T-helper 1 cell treated with Interleukin-12 subunit alpha and Interleukin-12 subunit beta and Interleukin-4 antibody, amounts not matched to agents 30 μg/mL and 1 μg/mL, for 36 hours (primary cell): Measurements from ENCODE around the gene INO80D.
A peak's percentile ranks its signal among the peaks of the same experiment; 100 is the strongest.
"Not testable (repeated sequence)": the region's sequence is repeated elsewhere in the genome, so short reads cannot be mapped to it uniquely, and the experiment has no call there.

Source experiments
- H3K27ac Mint-ChIP-seq: one replicate; pipeline ENCODE4 v1.8.0; 2021; ENCODE audit warnings: mild to moderate bottlenecking, mixed read lengths
- H3K27me3 Mint-ChIP-seq: one replicate; pipeline ENCODE4 v1.8.0; 2021; ENCODE audit warnings: low read depth, mixed read lengths
- H3K36me3 Mint-ChIP-seq: one replicate; pipeline ENCODE4 v1.8.0; 2021; ENCODE audit warnings: low read depth, mixed read lengths
- H3K4me1 Mint-ChIP-seq: one replicate; pipeline ENCODE4 v1.8.0; 2021; ENCODE audit warnings: low read depth, mixed read lengths
- H3K4me3 Mint-ChIP-seq: one replicate; pipeline ENCODE4 v1.8.0; 2021; ENCODE audit warnings: mild to moderate bottlenecking, moderate library complexity, mixed read lengths
- H3K9me3 Mint-ChIP-seq: one replicate; pipeline ENCODE4 v1.8.0; 2021; ENCODE audit warnings: mixed read lengths

The INO80D gene

DNA sequence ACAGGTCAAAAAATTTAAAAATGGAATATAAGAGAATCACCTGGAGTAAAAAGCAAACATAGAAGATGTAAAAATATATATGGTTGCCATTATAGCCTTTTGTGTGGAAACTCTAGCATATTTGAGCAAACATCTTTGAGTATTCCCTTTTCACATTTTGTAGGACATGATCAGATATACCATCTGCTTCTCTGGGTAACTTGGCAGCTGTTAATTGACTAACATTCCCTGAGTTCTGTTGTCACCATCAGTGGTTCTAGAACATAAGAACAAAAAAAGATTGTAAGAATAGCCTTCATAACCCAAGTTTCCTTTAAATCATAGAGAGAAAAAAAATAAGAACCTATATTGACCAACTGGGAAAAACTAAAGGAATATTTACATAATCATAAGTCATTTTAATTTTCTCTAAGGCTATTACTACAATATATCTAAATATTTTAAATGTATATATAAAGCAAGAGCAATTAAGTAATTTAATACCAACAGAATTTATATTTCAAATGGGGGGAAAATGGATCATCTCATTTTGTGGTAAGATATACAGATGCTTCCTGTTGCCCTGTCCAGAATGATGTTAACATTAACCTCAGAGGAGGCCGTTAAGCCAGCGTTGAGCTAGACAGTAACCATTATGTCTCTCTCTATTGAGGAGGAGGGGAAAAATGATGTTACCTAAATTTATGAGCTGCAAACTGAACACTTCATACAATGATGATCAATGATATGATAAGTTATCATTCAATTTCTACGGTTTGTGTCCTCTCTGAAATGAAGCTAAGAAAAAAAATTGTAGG is 9.8 kb upstream of the INO80D start:
- H3K4me3 Mint-ChIP-seq, result no peak overlapping the region
- no peaks in the 10 kb centered on the region for H3K4me1 Mint-ChIP-seq
- peaks cover 1% of the 10 kb centered on the region for H3K36me3 Mint-ChIP-seq
- H3K9me3 Mint-ChIP-seq, result no peaks in the 10 kb centered on the region
- no peaks in the 10 kb centered on the region for H3K27me3 Mint-ChIP-seq
- no peak overlapping the region for H3K27ac Mint-ChIP-seq

DNA sequence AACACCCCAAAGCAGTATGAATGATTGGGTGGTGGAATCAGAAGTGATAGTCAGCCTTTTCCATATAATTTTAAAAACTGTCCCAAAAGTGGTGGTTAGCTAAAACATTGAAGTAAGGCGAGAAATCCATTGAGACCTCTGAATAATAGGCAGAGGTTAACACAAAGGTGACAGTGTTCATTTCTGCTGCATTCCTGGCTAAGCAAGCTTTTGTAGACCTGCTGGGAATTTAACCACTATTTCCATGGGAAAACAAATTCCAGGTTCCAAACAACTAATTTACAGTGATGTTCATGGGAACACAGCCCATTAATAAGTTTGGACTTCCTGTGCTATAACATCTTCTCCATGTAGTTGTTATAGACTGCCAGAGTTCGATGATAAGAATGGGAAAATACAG is 6.3 kb upstream of the INO80D start:
- Mint-ChIP-seq H3K27ac (no peak overlapping the region), H3K27me3 (no peaks in the 10 kb centered on the region), H3K36me3 (peaks cover 1% of the 10 kb centered on the region), H3K4me1 (no peaks in the 10 kb centered on the region), H3K9me3 (no peaks in the 10 kb centered on the region), H3K4me3 (no peak overlapping the region)

- Mint-ChIP-seq H3K36me3 (peaks cover 6% of the 10 kb centered on the region), H3K9me3 (no peaks in the 10 kb centered on the region), H3K27ac (no peak overlapping the region), H3K27me3 (no peaks in the 10 kb centered on the region), H3K4me1 (peaks cover 13% of the 10 kb centered on the region), H3K4me3 (no peak overlapping the region)
These were observed 2.3 kb upstream of the INO80D start for GRCh38 chr2:206088248-206088647.

GRCh38 chr2:206086716-206087350 is 859 bp upstream of the INO80D start:
- Mint-ChIP-seq H3K9me3 (no peaks in the 10 kb centered on the region), H3K27me3 (no peaks in the 10 kb centered on the region), H3K27ac (peak overlapping the region; percentile 58), H3K4me3 (peak overlapping the region; percentile 75), H3K36me3 (peaks cover 5% of the 10 kb centered on the region), H3K4me1 (peaks cover 13% of the 10 kb centered on the region)

GRCh38 chr2:206084870-206085741 is 868 bp downstream of the INO80D start:
- no peaks in the 10 kb centered on the region for H3K9me3 Mint-ChIP-seq

DNA sequence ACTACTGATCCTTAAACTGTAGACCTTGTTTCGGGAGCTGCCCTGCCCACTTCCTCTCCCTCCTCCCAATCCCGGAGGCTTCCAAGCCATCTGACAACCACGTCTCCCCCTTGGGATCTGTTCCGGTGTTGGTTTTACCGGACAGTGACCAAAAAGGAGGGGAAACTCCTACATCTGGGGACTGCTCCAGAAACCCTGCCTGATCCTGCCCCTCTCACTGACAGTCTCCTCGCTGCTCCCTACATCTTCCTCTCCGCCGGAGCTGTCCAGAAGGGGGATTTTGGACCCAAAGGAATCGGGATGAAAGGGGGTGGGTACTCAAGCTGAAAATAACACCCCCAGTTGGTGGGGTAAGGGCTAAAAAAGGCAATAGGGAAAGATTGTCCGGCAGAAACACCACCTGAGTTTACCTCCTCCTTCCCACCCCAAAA is 1.5 kb downstream of the INO80D start:
- Mint-ChIP-seq H3K27ac (peak overlapping the region; percentile 94), H3K36me3 (peaks cover 7% of the 10 kb centered on the region), H3K27me3 (no peaks in the 10 kb centered on the region), H3K4me3 (peak overlapping the region; percentile 93), H3K4me1 (peaks cover 18% of the 10 kb centered on the region), H3K9me3 (no peaks in the 10 kb centered on the region)

More at GRCh38 chr2:206084870-206085741, 868 bp downstream of the INO80D start:
- Mint-ChIP-seq H3K36me3 (peaks cover 5% of the 10 kb centered on the region), H3K4me1 (peaks cover 13% of the 10 kb centered on the region), H3K27me3 (no peaks in the 10 kb centered on the region), H3K4me3 (peak overlapping the region; percentile 93), H3K27ac (peak overlapping the region; percentile 94)

GRCh38 chr2:206083602-206084438 is 2.2 kb downstream of the INO80D start:
- Mint-ChIP-seq H3K9me3 (no peaks in the 10 kb centered on the region), H3K4me3 (peak overlapping the region; percentile 93), H3K27me3 (no peaks in the 10 kb centered on the region), H3K4me1 (peaks cover 20% of the 10 kb centered on the region), H3K27ac (peak overlapping the region; percentile 94), H3K36me3 (peaks cover 7% of the 10 kb centered on the region)

- H3K9me3 Mint-ChIP-seq, result no peaks in the 10 kb centered on the region
- no peaks in the 10 kb centered on the region for H3K27me3 Mint-ChIP-seq
- H3K36me3 Mint-ChIP-seq, result peaks cover 7% of the 10 kb centered on the region
- H3K27ac Mint-ChIP-seq, result no peak overlapping the region
- no peak overlapping the region for H3K4me3 Mint-ChIP-seq
- peaks cover 20% of the 10 kb centered on the region for H3K4me1 Mint-ChIP-seq
These were observed 3.6 kb downstream of the INO80D start for GRCh38 chr2:206082298-206082843.

DNA sequence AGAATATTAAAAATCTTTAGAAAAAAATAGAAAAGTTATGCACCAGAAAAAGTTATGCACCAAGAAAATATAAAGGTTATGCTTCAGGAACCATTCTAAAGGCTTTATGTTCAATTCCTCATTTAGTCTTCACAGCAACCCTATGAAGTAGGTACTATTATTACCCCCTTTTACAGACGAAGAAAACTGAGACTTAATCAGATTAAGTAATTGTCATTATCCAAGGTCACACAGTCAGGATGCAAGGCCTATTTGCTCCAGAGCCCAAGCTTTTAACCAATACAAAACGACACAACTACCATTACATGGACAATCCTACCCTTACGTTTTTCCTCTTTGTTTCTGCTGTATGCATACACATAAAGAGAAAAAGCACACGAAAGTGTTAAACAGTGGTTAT is 5.0 kb downstream of the INO80D start:
- Mint-ChIP-seq H3K27me3 (no peaks in the 10 kb centered on the region), H3K9me3 (no peaks in the 10 kb centered on the region), H3K4me3 (no peak overlapping the region), H3K4me1 (peaks cover 17% of the 10 kb centered on the region), H3K36me3 (peaks cover 4% of the 10 kb centered on the region), H3K27ac (no peak overlapping the region)

DNA sequence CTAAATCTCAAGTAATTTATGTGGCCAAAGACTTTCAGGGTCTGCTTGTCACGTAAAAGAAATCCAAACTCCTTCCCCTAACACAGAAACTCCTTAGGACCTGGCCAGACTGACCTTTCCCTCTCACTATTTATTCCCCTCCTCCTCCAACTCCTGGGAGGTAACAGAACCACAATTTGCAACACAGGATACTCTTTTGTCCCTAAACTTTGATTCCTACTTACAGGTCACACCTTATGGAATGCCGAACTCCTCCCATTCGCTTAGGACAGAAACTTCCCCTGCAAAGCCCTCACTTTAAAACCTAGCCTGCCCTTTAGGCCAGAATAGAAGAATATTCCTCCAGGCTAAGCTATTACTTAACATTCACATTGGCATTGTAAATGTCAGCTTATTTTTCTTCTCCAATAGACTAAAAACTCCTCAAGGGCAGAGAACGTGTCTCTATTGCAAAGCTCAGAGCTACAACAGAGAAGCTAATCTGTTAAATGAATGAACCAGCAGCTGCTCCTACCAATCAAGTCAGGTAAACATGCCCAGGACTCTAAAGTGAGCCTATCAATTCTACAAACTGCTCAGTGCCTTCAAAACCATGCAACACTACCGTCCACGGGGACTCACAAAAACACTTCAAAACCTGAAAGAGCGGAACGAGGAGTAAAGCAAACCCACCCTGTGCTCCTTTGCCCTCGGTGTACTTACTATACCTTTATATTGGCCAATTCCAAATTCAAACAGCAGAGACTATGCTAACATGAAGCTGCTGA is 6.1 kb downstream of the INO80D start:
- no peak overlapping the region for H3K27ac Mint-ChIP-seq
- no peaks in the 10 kb centered on the region for H3K9me3 Mint-ChIP-seq
- no peak overlapping the region for H3K4me3 Mint-ChIP-seq
- no peaks in the 10 kb centered on the region for H3K27me3 Mint-ChIP-seq
- peaks cover 2% of the 10 kb centered on the region for H3K36me3 Mint-ChIP-seq
- H3K4me1 Mint-ChIP-seq, result peaks cover 17% of the 10 kb centered on the region

DNA sequence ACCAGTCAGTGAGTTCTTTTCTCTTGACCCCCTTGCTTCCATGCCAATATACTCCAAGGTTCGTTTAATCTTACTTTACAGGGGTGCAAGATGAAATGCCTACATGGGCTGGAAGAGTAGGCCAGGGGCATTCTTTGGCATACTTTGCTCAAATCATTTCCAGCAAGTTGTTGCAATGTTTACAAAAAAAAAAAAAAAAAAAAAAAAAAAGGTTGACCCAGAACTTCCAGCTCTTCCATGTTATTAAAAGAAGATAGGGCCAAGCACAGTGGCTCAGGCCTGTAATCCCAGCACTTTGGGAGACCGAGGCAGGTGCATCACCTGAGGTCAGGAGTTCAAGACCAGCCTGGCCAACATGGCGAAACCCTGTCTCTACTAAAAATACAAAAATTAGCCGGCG is 8.1 kb downstream of the INO80D start:
- not testable (repeated sequence) for H3K27ac Mint-ChIP-seq, H3K4me1 Mint-ChIP-seq, H3K27me3 Mint-ChIP-seq, H3K4me3 Mint-ChIP-seq, H3K9me3 Mint-ChIP-seq, H3K36me3 Mint-ChIP-seq

DNA sequence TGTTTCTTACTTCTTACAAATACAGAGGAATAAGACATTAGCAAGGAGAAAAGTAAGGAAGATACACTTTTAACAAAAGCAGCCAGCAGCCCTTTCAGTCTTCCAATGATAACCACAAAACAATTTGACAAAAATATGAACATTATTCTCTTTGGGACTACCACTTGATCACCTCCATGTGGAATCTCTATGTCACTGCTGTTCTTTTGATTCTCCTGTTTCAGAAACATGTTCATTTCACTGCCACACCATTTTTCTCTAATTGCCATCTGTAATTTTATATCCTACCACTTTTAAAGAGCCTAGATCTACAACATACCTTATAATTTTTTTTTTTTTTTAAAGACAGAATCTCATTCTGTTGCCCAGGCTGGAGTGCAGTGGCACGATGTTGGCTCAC is 10.9 kb downstream of the INO80D start:
- H3K27me3 Mint-ChIP-seq, result no peaks in the 10 kb centered on the region
- H3K4me3 Mint-ChIP-seq, result no peak overlapping the region
- peaks cover 13% of the 10 kb centered on the region for H3K4me1 Mint-ChIP-seq
- H3K27ac Mint-ChIP-seq, result no peak overlapping the region
- peaks cover 4% of the 10 kb centered on the region for H3K9me3 Mint-ChIP-seq
- H3K36me3 Mint-ChIP-seq, result peaks cover 12% of the 10 kb centered on the region

- no peak overlapping the region for H3K27ac Mint-ChIP-seq
These were observed 14.2 kb downstream of the INO80D start for GRCh38 chr2:206071807-206072206.

More at GRCh38 chr2:206071807-206072206, 14.2 kb downstream of the INO80D start:
- H3K36me3 Mint-ChIP-seq, result peaks cover 14% of the 10 kb centered on the region
- peaks cover 4% of the 10 kb centered on the region for H3K9me3 Mint-ChIP-seq
- no peaks in the 10 kb centered on the region for H3K27me3 Mint-ChIP-seq
- peaks cover 6% of the 10 kb centered on the region for H3K4me1 Mint-ChIP-seq
- no peak overlapping the region for H3K4me3 Mint-ChIP-seq
